C4-2B (cell line): ENCODE measurements around the gene PIK3C2G.
"Not testable (repeated sequence)": the region's sequence is repeated elsewhere in the genome, so short reads cannot be mapped to it uniquely, and the experiment has no call there.

Experiments
- CTCF ChIP-seq: fragments of 450-650 bp; conservative IDR thresholded peaks from 2 replicates; pipeline ENCODE4 v1.5.1; 2017; ENCODE audit warnings: mild to moderate bottlenecking
- ZFX ChIP-seq: fragments of 450-650 bp; IDR thresholded peaks from 2 replicates; pipeline ENCODE4 v1.6.1; 2017

DNA sequence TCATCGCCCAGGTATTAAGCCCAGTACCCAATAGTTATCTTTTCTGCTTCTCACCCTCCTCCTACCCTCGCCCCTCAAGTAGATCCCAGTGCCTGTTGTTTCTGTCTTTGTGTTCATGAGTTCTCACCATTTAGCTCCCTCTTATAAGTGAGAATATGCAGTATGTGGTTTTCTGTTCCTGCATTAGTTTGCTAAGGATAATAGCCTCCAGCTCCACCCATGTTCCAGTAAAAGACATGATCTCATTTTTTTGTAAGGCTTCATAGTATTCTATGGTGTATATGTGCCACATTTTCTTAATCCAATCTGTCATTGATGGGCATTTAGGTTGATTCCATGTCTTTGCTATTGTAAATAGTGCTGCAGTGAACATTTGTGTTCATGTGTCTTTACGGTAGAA is 281.2 kb downstream of the PIK3C2G start:
- not testable (repeated sequence) for TF ChIP-seq CTCF, ZFX
